Measurements from ENCODE around the gene TRIM72.

TRIM72 gene

DNA sequence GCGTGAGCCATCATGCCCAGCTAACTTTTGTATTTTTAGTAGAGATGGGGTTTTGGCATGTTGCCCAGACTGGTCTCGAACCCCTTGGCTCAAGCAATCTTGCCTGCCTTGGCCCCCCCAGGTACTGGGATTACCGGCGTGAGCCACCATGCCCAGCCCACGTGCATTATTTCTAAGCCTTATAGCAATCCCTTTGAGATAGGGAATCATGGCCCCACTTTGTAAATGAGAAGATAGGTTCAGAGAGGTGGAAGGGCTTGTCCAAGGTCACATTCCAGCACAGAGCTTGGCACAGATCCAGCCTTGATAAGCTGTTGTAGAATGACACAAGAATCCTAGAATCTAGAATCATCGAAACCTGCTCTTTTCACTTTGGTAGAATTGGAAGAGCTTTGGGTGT, 7.1 kb upstream of the TRIM72 start:
- DNase-seq (ENCODE audit: extremely low read depth, low read depth): no peak
- TF ChIP-seq CTCF (IDR thresholded peaks at IDR 0.05; ENCODE audit: low read depth, low read length): no peak

DNA sequence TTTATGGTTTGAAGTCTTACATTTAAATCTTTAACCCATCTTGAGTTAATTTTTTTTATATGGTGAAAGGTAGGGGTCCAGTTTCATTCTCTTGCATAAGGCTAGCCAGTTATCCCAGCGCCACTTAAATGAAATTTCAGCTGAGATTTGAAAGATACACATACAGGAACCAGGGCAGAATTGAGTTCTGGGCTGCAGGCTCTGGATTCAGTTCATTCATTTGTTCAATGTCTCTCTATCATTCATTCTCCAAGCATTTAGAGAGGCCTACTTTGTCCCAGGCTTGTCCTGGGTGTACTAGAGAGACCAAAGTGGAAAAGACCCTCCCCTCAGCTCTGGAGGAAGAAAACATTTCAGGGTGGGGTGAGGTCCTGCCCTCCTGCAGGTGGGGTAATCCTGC, 577 bp upstream of the TRIM72 start:
- DNase-seq (ENCODE audit: extremely low read depth, low read depth): no peak
- no peak for TF ChIP-seq CTCF (IDR thresholded peaks at IDR 0.05; ENCODE audit: low read depth, low read length)

DNA sequence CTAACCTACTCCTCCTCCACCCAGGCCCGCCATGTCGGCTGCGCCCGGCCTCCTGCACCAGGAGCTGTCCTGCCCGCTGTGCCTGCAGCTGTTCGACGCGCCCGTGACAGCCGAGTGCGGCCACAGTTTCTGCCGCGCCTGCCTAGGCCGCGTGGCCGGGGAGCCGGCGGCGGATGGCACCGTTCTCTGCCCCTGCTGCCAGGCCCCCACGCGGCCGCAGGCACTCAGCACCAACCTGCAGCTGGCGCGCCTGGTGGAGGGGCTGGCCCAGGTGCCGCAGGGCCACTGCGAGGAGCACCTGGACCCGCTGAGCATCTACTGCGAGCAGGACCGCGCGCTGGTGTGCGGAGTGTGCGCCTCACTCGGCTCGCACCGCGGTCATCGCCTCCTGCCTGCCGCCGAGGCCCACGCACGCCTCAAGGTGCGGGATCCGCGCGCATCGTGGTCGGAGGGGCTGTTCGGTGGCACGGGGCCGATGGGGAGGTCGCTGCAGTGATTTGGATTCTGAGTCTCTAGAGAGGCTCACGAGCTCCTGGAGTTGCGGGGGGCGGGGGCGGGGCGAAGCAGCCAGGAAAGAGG, 878 bp downstream of the TRIM72 start:
- no peak for DNase-seq (ENCODE audit: extremely low read depth, low read depth)
- TF ChIP-seq CTCF (IDR thresholded peaks at IDR 0.05; ENCODE audit: low read depth, low read length): no peak

DNA sequence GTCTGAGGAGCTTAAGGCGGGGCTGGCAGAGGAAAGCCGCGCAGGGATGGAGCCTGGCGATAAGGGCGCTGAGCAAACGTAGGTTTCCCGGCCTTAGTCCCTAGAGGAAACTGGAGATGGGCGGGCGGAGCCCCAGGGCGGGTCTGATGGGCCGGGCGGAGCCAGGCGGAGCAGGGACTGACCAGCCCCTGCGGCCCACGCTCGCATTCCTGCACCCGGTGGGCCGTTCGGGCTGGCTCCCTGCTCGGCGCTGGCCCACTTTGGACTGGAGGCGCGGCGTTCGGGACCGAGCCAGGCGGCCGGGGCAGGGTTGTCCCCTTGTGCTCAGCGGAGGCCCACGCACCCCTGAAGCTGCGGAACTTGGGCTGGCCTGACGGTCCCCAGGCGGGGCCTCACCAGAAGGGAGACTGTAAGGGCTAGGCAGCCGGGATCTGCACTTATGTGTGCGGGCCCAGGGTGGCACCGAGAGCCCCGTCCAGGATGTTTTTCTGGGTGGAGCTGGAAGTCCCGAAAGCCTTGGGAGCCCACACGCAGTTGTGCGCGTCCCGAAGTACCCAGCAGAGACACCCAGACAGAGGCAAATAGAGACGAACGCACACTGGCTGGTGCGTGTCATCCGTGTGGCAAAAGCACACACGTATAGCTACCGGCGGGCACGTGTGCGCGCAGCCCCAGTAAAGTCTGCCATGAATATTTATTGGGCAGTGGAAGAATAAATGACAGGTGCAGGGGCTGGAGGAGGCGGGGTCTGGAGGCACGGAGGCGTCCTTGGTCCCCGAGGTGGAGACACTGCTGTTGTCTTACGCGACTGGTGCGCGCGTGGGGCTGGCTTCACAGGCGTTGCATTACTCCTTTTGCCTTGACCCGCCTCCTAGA, 1.6 kb downstream of the TRIM72 start:
- DNase-seq (ENCODE audit: extremely low read depth, low read depth): no peak
- no peak for TF ChIP-seq CTCF (IDR thresholded peaks at IDR 0.05; ENCODE audit: low read depth, low read length)

- DNase-seq (ENCODE audit: extremely low read depth, low read depth): no peak
- no peak for TF ChIP-seq CTCF (IDR thresholded peaks at IDR 0.05; ENCODE audit: low read depth, low read length)
Measured at GRCh38 chr16:31216422-31217135, 2.7 kb downstream of the TRIM72 start, which contains the start of gene PYDC1. TSS of gene PYDC1 (minus strand) at chr16:31217135. CDS start at chr16:31217028, 107 bp downstream.

- no peak for DNase-seq (ENCODE audit: extremely low read depth, low read depth)
- no peak for TF ChIP-seq CTCF (IDR thresholded peaks at IDR 0.05; ENCODE audit: low read depth, low read length)
Measured at GRCh38 chr16:31217136-31217530, 3.2 kb downstream of the TRIM72 start.

All from AG09319 (cell line).